Gastrocnemius medialis (tissue), 4 donors: Measurements from ENCODE around the gene ME3.

Experiments used
- CTCF ChIP-seq, 5 experiments: fragments of 450-650 bp in 3 of 5; fragments of 200-600 bp in 2 of 5; sonication (generic) in 2 of 5; IDR thresholded peaks in 4 of 5; conservative IDR thresholded peaks in 1 of 5; 1 replicate in 4 of 5; 2 replicates in 1 of 5; pipeline ENCODE4 v1.5.1; 2016 to 2019; ENCODE audit warnings: antibody characterized with exemption in 5 of 5, mild to moderate bottlenecking in 3 of 5, moderate library complexity in 3 of 5
- POLR2A ChIP-seq, 2 donors: fragments of 450-650 bp; IDR thresholded peaks; one replicate each; pipeline ENCODE4 v1.6.1; 2017; ENCODE audit warnings: antibody characterized with exemption in 2 of 2, mild to moderate bottlenecking in 2 of 2, moderate library complexity in 2 of 2

DNA sequence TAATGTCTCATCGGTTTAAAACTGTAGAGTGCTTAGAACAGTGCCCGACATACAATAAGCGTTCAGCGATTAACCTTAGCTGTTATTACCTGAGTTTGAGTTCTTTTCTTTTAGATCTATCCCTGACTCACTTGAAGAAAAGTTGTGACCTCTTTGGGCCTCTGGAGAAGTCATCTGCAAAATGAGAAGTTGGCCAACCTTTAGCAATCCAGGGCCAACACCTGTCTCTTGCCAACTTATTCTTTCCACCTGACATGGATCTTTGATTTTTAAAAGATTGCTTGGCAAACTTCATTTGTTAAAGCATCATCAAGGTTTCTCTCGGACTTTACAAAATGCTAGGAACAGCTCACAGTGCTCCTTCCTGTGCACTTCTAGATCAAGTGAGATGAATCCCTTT, 208.5 kb downstream of the ME3 start:
- TF ChIP-seq CTCF (IDR thresholded peaks at IDR 0.05 in 4 of 5, conservative IDR thresholded peaks at IDR 0.05 in 1 of 5) = no peak
- TF ChIP-seq POLR2A (IDR thresholded peaks at IDR 0.05) = no peak
